Activated B cell treated with CpG ODN at 0.5 μM for 24 hours (primary cell): Measurements from ENCODE around the gene SLC12A4. TPM values are rescaled to one million over a fixed set of nuclear protein-coding genes. Genes with fewer than 3 reads are reported as not detected.
A peak's percentile ranks its signal among the peaks of the same experiment; 100 is the strongest.

Experiments used
- ATAC-seq: fragments of 200-7000 bp; cut with Tn5 transposase; one replicate; pipeline ENCODE4 v1.10.0; 2021; ENCODE audit warnings: low read depth, mild to moderate bottlenecking, moderate library complexity
- CTCF ChIA-PET: fragments of 350-600 bp; sonication (Branson Sonifier 250); formaldehyde crosslinking; loops from one replicate; lab custom pipeline; 2021; ENCODE audit warnings: antibody characterized with exemption; lab: Charles Lee
- POLR2A ChIA-PET: fragments of 350-600 bp; sonication (Branson Sonifier 250); formaldehyde crosslinking; loops from one replicate; lab custom pipeline; 2021; ENCODE audit warnings: antibody characterized with exemption; lab: Charles Lee
- DNase-seq: peaks from one replicate; pipeline ENCODE4 v3.0.0; 2022
- H3K27ac Mint-ChIP-seq: one replicate; pipeline ENCODE4 v1.8.0; 2020; ENCODE audit warnings: mixed read lengths
- H3K27me3 Mint-ChIP-seq: one replicate; pipeline ENCODE4 v1.8.0; 2021; ENCODE audit warnings: mixed read lengths
- H3K36me3 Mint-ChIP-seq: one replicate; pipeline ENCODE4 v1.8.0; 2021; ENCODE audit warnings: low read depth, mixed read lengths
- H3K4me1 Mint-ChIP-seq: one replicate; pipeline ENCODE4 v1.8.0; 2021; ENCODE audit warnings: mixed read lengths
- H3K4me3 Mint-ChIP-seq: one replicate; pipeline ENCODE4 v1.8.0; 2020; ENCODE audit warnings: mild to moderate bottlenecking, mixed read lengths
- H3K9me3 Mint-ChIP-seq: one replicate; pipeline ENCODE4 v1.8.0; 2020; ENCODE audit warnings: mixed read lengths
- intact Hi-C: fragments of 100-400 bp; cut with micrococcal nuclease; formaldehyde crosslinking; loops from one replicate; pipeline ENCODE4 v1.15.1; 2024
- total RNA-seq: library from RNA; stranded (reverse); gene quantifications from 2 replicates; pipeline ENCODE4 v1.2.3, GENCODE V29; 2022
- TF ChIP-seq, protein P1 (sequence below): fragments of 200-600 bp; IDR thresholded peaks from one replicate; pipeline ENCODE4 v1.8.0; 2022; ENCODE audit warnings: antibody characterized with exemption, mild to moderate bottlenecking

The SLC12A4 gene
- total RNA-seq, 1 donor from 2014 or later = 37.9 TPM

DNA sequence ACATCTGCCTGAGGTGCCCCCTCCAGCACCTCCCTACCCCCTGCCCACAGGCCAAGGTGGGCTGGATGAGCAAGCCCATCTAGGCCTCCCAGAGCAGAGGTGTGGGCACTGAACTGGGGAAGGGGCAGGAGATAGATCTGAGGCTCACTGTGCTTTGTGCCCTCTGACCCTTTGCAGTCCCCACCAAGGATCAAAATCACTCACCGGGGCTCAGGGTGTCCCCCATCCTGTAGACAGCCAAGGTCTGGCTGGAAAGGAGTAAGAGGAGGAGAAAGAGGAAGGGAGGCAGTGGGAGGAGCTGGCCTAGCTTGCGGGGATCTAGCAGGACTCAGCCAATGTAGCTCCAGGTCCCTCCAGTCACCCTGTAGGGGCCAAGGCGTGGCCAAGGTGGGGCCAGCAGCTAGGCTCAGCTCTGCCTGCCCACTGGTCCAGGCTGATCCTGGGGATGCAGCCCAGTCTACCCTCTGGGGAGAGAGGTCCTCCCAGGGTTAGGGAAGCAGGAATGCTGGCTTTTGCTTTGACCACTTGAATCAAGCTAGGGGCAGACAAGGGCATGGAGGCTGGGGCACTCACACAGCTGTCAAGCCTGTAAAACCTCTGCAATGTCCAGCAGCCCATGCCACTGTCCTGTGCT, 1.8 kb downstream of the SLC12A4 start:
- ChIA-PET POLR2A (interaction anchor here (0.6 to 3.0 kb wide), 3 partner anchors 30 to 254 kb away, joined by 4 to 25 read pairs (median 4); partner anchors contain the start of gene PSMB10), CTCF (interaction anchor here (0.6 to 1.8 kb wide), 2 partner anchors 74 kb away, joined by 3 to 5 read pairs; no protein-coding TSS in a partner anchor)
- no peak for DNase-seq
- peaks cover 28% of the 10 kb centered on the region for H3K4me1 Mint-ChIP-seq
- ATAC-seq = no peak
- intact Hi-C loops = no loop called here
- H3K27me3 Mint-ChIP-seq = no peaks in the 10 kb centered on the region
- TF ChIP-seq, protein P1, sequence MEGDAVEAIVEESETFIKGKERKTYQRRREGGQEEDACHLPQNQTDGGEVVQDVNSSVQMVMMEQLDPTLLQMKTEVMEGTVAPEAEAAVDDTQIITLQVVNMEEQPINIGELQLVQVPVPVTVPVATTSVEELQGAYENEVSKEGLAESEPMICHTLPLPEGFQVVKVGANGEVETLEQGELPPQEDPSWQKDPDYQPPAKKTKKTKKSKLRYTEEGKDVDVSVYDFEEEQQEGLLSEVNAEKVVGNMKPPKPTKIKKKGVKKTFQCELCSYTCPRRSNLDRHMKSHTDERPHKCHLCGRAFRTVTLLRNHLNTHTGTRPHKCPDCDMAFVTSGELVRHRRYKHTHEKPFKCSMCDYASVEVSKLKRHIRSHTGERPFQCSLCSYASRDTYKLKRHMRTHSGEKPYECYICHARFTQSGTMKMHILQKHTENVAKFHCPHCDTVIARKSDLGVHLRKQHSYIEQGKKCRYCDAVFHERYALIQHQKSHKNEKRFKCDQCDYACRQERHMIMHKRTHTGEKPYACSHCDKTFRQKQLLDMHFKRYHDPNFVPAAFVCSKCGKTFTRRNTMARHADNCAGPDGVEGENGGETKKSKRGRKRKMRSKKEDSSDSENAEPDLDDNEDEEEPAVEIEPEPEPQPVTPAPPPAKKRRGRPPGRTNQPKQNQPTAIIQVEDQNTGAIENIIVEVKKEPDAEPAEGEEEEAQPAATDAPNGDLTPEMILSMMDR = no peak
- H3K36me3 Mint-ChIP-seq = peaks cover 13% of the 10 kb centered on the region
- H3K9me3 Mint-ChIP-seq = no peaks in the 10 kb centered on the region
- H3K4me3 Mint-ChIP-seq = peak overlapping the region; percentile 96
- H3K27ac Mint-ChIP-seq = no peak overlapping the region

- no peak overlapping the region for H3K4me3 Mint-ChIP-seq
These were observed 2.5 kb downstream of the SLC12A4 start for GRCh38 chr16:67965668-67966548.

GRCh38 chr16:67964477-67965131, 3.8 kb downstream of the SLC12A4 start:
- H3K27ac Mint-ChIP-seq = peak overlapping the region; percentile 11
- ChIA-PET POLR2A (interaction anchor here (0.6 to 1.5 kb wide), 3 partner anchors 29 to 120 kb away, joined by 3 to 9 read pairs (median 6); partner anchors contain the start of gene PSMB10), CTCF (interaction anchor here (1.0 to 1.5 kb wide), 2 partner anchors 79 to 81 kb away, joined by 3 to 4 read pairs; no protein-coding TSS in a partner anchor)
- H3K4me3 Mint-ChIP-seq = no peak overlapping the region
- no peak for DNase-seq
- ATAC-seq = no peak
- H3K36me3 Mint-ChIP-seq = peaks cover 24% of the 10 kb centered on the region
- H3K27me3 Mint-ChIP-seq = no peaks in the 10 kb centered on the region
- intact Hi-C loops = no loop called here
- TF ChIP-seq, protein P1 = no peak
- H3K9me3 Mint-ChIP-seq = no peaks in the 10 kb centered on the region
- H3K4me1 Mint-ChIP-seq = peaks cover 26% of the 10 kb centered on the region

More at GRCh38 chr16:67965668-67966548, 2.5 kb downstream of the SLC12A4 start:
- no peak for DNase-seq
- H3K27ac Mint-ChIP-seq = no peak overlapping the region
- CTCF ChIA-PET = interaction anchor here (0.5 to 1.5 kb wide), 4 partner anchors 75 to 275 kb away, joined by 3 read pairs; no protein-coding TSS in a partner anchor
- H3K4me1 Mint-ChIP-seq = peaks cover 28% of the 10 kb centered on the region
- TF ChIP-seq, protein P1 = no peak
- no peaks in the 10 kb centered on the region for H3K9me3 Mint-ChIP-seq
- H3K27me3 Mint-ChIP-seq = no peaks in the 10 kb centered on the region
- ATAC-seq = no peak
- intact Hi-C loops = no loop called here
- POLR2A ChIA-PET = interaction anchor here (0.6 to 1.5 kb wide), 3 partner anchors 30 to 255 kb away, joined by 3 to 9 read pairs (median 4); partner anchors contain the start of gene PSMB10
- H3K36me3 Mint-ChIP-seq = peaks cover 19% of the 10 kb centered on the region

GRCh38 chr16:67963662-67964321, 4.6 kb downstream of the SLC12A4 start:
- Mint-ChIP-seq H3K4me3 (no peak overlapping the region), H3K36me3 (peaks cover 22% of the 10 kb centered on the region), H3K4me1 (peaks cover 21% of the 10 kb centered on the region), H3K27me3 (no peaks in the 10 kb centered on the region), H3K27ac (no peak overlapping the region), H3K9me3 (no peaks in the 10 kb centered on the region)
- CTCF ChIA-PET = interaction anchor here (1.0 kb wide), 1 partner anchor 78 kb away, joined by 4 read pairs; no protein-coding TSS in a partner anchor
- ATAC-seq = no peak
- DNase-seq = no peak
- TF ChIP-seq, protein P1 = no peak
- POLR2A ChIA-PET = no interaction called here
- intact Hi-C loops = no loop called here
